ENCODE measurements around the gene EID2B. TPM values are rescaled to one million over a fixed set of nuclear protein-coding genes. Genes with fewer than 3 reads are reported as not detected.
A peak's percentile ranks its signal among the peaks of the same experiment; 100 is the strongest.

EID2B gene
- total and polyA plus RNA-seq, 2 of the 13 experiments (the other 11 are each of a cell fraction or from before 2014, with no cell fraction given) = 2.5 to 3.7 TPM

- no peak for TF ChIP-seq ZNF569 (CRISPR knock-in tag; IDR thresholded peaks at IDR 0.05; ENCODE audit: borderline replicate concordance)
- no peak for TF ChIP-seq HNRNPK (IDR thresholded peaks at IDR 0.05; ENCODE audit: low read depth, low read length, poor library complexity, severe bottlenecking)
- no peak for TF ChIP-seq HNRNPH1 (optimal IDR thresholded peaks at IDR 0.05; ENCODE audit: low read depth, low read length)
- TF ChIP-seq ZNF362 (CRISPR knock-in tag; IDR thresholded peaks at IDR 0.05; ENCODE audit: borderline replicate concordance) = no peak; the same call in 1 of the 2 replicates
- no peak for TF ChIP-seq ZSCAN30 (CRISPR knock-in tag; IDR thresholded peaks at IDR 0.05)
- TF ChIP-seq EP300 (IDR thresholded peaks at IDR 0.05; ENCODE audit: low read depth in 2 of 2, low read length in 2 of 2) = no peak
- TF ChIP-seq EP300 (CRISPR knock-in tag; IDR thresholded peaks at IDR 0.05; ENCODE audit: borderline replicate concordance) = no peak
- no peak; the same call in 1 of the 2 replicates for TF ChIP-seq ZNF788 (CRISPR knock-in tag; IDR thresholded peaks at IDR 0.05; ENCODE audit: borderline replicate concordance)
- no peak for TF ChIP-seq HMGA1 (CRISPR knock-in tag; conservative IDR thresholded peaks at IDR 0.05)
- peak; percentile 85; the same call in 1 of the 2 replicates for TF ChIP-seq NRL (CRISPR knock-in tag; IDR thresholded peaks at IDR 0.05; ENCODE audit: borderline replicate concordance)
- peak; percentile 73 for TF ChIP-seq ZNF580 (CRISPR knock-in tag; IDR thresholded peaks at IDR 0.05; ENCODE audit: borderline replicate concordance, low read depth)
- no peak for TF ChIP-seq SNRNP70 (IDR thresholded peaks at IDR 0.05; ENCODE audit: low read depth, low read length)
- TF ChIP-seq ZBTB2 (CRISPR knock-in tag; IDR thresholded peaks at IDR 0.05; ENCODE audit: low read depth) = no peak
- TF ChIP-seq ZNF770 (CRISPR knock-in tag; IDR thresholded peaks at IDR 0.05) = peak; percentile 61; the same call in 1 of the 2 replicates
- no peak for TF ChIP-seq ZNF326 (CRISPR knock-in tag; IDR thresholded peaks at IDR 0.05; ENCODE audit: borderline replicate concordance)
- TF ChIP-seq ATF2 (CRISPR knock-in tag; IDR thresholded peaks at IDR 0.05) = peak; percentile 76
- TF ChIP-seq SRSF4 (IDR thresholded peaks at IDR 0.05; ENCODE audit: low read depth, low read length, poor library complexity, severe bottlenecking) = no peak
These were observed at the start of gene EID2B (continued) for GRCh38 chr19:39532233-39533002.

Measured in HepG2 (cell line).